ENCODE measurements around the gene TTLL6. TPM values are rescaled to one million over a fixed set of nuclear protein-coding genes. Genes with fewer than 3 reads are reported as not detected.

Gene TTLL6
- total and polyA plus RNA-seq, 2 of the 4 experiments (the other 2 are of a cell fraction): not detected

DNA sequence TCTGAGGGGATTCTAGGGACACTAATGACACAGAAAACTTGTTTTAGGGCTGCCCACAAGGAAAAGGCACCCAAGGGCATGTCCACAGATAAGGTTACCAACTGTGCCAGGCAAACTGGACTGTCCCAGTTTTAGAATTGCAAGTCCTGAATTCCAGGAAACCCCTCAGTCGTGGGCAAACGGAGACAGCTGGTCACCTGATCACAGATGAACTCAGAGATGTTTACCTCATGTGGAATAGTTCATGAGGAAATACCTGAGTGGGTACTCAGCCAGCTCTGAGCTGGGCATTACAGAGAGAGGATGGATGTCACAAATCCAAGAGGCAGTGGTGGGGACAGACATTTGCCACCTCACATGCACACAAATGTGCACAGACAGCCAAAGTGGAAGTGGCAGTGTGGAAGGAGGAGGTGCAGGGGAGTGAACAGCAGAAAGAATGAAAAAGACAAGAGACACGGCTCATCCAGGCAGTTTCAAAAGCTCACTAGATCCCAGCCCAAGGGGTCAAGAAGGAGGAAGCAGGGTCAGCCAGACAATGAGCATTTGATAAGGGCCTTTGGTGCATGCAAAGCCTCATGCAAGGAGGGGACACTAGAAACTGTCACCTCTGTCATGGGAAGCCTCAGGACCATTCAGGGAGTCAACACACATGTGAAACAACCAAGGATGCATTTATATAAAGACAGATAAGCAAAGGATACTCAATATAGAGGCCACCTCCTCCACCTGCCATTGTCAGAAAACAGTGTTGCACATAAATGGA lies 24.8 kb downstream of the TTLL6 start:
- Histone ChIP-seq H3K18ac (ENCODE audit: low read depth, low read length) (no peak overlapping the region), H4K20me1 (ENCODE audit: insufficient read depth, low read length) (no peaks in the 10 kb centered on the region), H3K79me1 (ENCODE audit: low read depth in 1 of 2, low read length in 2 of 2) (no peaks in the 10 kb centered on the region), H3K56ac (ENCODE audit: extremely low read depth, insufficient read depth, low read length) (no peak overlapping the region), H3K36me3 (ENCODE audit: control insufficient read depth, insufficient read depth, low read length) (no peaks in the 10 kb centered on the region), H4K5ac (ENCODE audit: low read depth, low read length) (no peak overlapping the region), H3K4me2 (ENCODE audit: low read depth, low read length) (no peak overlapping the region), H2BK5ac (ENCODE audit: low read depth, low read length, poor library complexity, severe bottlenecking) (no peak overlapping the region), H4K91ac (ENCODE audit: insufficient read depth, low read depth, low read length) (no peak overlapping the region), H3K27ac (ENCODE audit: insufficient read depth, low read length) (no peak overlapping the region), H2AFZ (replicated peaks; ENCODE audit: low read length, poor library complexity) (no peak overlapping the region), H2BK20ac (ENCODE audit: low read depth, low read length) (no peak overlapping the region), H3K4me3 (ENCODE audit: insufficient read depth, low read depth, low read length) (no peak overlapping the region), H4K8ac (ENCODE audit: low read depth in 2 of 2, low read length in 2 of 2) (no peak overlapping the region), H2BK15ac (ENCODE audit: low read depth, low read length) (no peak overlapping the region), H3K4me1 (ENCODE audit: control insufficient read depth, insufficient read depth, low read length) (peaks cover 14% of the 10 kb centered on the region), H3K27me3 (ENCODE audit: control insufficient read depth, insufficient read depth, low read length) (peaks cover 27% of the 10 kb centered on the region), H2AK5ac (ENCODE audit: low read depth, low read length) (no peak overlapping the region), H2BK120ac (ENCODE audit: low read depth, low read length) (no peak overlapping the region), H2AK9ac (replicated peaks; ENCODE audit: low read depth, low read length, poor library complexity) (no peak overlapping the region), H3K4ac (ENCODE audit: low read depth, low read length) (no peak overlapping the region), H3K9me3 (ENCODE audit: control insufficient read depth, insufficient read depth, low read length) (no peaks in the 10 kb centered on the region), H3K9me1 (ENCODE audit: insufficient read depth, low read length) (peaks cover 15% of the 10 kb centered on the region), H3K23ac (ENCODE audit: low read depth, low read length) (no peak overlapping the region), H3K9ac (ENCODE audit: low read depth, low read length) (no peak overlapping the region), H3K14ac (replicated peaks; ENCODE audit: low read depth, low read length) (no peak overlapping the region)
- POLR2A ChIA-PET (ENCODE audit: unreplicated experiment): no interaction called here
- intact Hi-C loops (cut with micrococcal nuclease) (no loop called here), in situ Hi-C loops (cut with MboI; ENCODE audit: low sequenced_read_pairs) (loop anchor here (5.0 kb wide), 1 partner anchor 125 kb away; no protein-coding TSS in a partner anchor), dilution Hi-C loops (cut with HindIII; ENCODE audit: low sequenced_read_pairs, unreplicated experiment) (no loop called here)
- WGBS, 2 experiments (ENCODE audit: extremely low coverage in 2 of 2, insufficient read length in 1 of 2): 55% methylated on average over 2 of the region's 3 CpGs; no CpG with 5 or more reads in 1 of the 2 experiments
- BruUV-seq (replicated peaks): no TSS peak
- no peak for DNase-seq
- no peak for ATAC-seq (ENCODE audit: low read depth)
- CTCF ChIA-PET: interaction anchor here (1.5 to 2.0 kb wide), 3 partner anchors 66 to 114 kb away, joined by 3 to 14 read pairs (median 8); no protein-coding TSS in a partner anchor
- TF ChIP-seq CEBPB (IDR thresholded peaks at IDR 0.05; ENCODE audit: low read depth, low read length) (no peak), MAFK (IDR thresholded peaks at IDR 0.05; ENCODE audit: low read depth, low read length) (no peak), RFX5 (IDR thresholded peaks at IDR 0.05; ENCODE audit: low read depth, low read length) (no peak), NFE2L2 (IDR thresholded peaks at IDR 0.05; ENCODE audit: low read depth, low read length) (no peak), CHD1 (IDR thresholded peaks at IDR 0.05; ENCODE audit: low read depth, low read length) (no peak), POLR2A (IDR thresholded peaks at IDR 0.05; ENCODE audit: low read depth, low read length) (no peak), MAZ (IDR thresholded peaks at IDR 0.05; ENCODE audit: borderline replicate concordance, low read depth, low read length) (no peak), RCOR1 (IDR thresholded peaks at IDR 0.05; ENCODE audit: insufficient replicate concordance, low read length) (no peak), FOS (IDR thresholded peaks at IDR 0.05; ENCODE audit: low read depth, low read length) (no peak), BHLHE40 (IDR thresholded peaks at IDR 0.05; ENCODE audit: low read depth, low read length) (no peak), RAD21 (IDR thresholded peaks at IDR 0.05; ENCODE audit: low read length) (no peak), MXI1 (IDR thresholded peaks at IDR 0.05; ENCODE audit: borderline replicate concordance, low read depth, low read length) (no peak)
- TF ChIP-seq, protein P1, sequence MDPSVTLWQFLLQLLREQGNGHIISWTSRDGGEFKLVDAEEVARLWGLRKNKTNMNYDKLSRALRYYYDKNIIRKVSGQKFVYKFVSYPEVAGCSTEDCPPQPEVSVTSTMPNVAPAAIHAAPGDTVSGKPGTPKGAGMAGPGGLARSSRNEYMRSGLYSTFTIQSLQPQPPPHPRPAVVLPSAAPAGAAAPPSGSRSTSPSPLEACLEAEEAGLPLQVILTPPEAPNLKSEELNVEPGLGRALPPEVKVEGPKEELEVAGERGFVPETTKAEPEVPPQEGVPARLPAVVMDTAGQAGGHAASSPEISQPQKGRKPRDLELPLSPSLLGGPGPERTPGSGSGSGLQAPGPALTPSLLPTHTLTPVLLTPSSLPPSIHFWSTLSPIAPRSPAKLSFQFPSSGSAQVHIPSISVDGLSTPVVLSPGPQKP (IDR thresholded peaks at IDR 0.05; ENCODE audit: borderline replicate concordance, low read depth, low read length): no peak
- TF ChIP-seq, protein P2, sequence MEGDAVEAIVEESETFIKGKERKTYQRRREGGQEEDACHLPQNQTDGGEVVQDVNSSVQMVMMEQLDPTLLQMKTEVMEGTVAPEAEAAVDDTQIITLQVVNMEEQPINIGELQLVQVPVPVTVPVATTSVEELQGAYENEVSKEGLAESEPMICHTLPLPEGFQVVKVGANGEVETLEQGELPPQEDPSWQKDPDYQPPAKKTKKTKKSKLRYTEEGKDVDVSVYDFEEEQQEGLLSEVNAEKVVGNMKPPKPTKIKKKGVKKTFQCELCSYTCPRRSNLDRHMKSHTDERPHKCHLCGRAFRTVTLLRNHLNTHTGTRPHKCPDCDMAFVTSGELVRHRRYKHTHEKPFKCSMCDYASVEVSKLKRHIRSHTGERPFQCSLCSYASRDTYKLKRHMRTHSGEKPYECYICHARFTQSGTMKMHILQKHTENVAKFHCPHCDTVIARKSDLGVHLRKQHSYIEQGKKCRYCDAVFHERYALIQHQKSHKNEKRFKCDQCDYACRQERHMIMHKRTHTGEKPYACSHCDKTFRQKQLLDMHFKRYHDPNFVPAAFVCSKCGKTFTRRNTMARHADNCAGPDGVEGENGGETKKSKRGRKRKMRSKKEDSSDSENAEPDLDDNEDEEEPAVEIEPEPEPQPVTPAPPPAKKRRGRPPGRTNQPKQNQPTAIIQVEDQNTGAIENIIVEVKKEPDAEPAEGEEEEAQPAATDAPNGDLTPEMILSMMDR (conservative IDR thresholded peaks at IDR 0.05; ENCODE audit: low read depth, low read length): no peak
- TF ChIP-seq, protein P3, sequence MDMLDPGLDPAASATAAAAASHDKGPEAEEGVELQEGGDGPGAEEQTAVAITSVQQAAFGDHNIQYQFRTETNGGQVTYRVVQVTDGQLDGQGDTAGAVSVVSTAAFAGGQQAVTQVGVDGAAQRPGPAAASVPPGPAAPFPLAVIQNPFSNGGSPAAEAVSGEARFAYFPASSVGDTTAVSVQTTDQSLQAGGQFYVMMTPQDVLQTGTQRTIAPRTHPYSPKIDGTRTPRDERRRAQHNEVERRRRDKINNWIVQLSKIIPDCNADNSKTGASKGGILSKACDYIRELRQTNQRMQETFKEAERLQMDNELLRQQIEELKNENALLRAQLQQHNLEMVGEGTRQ (IDR thresholded peaks at IDR 0.05; ENCODE audit: low read depth, low read length): no peak
